Neural progenitor cell (in vitro differentiated cells): ENCODE measurements around the gene MAIP1. TPM values are rescaled to one million over a fixed set of nuclear protein-coding genes. Genes with fewer than 3 reads are reported as not detected.

Source experiments
- DNase-seq: peaks from one replicate; pipeline ENCODE4 v3.0.0-alpha.2; 2016; ENCODE audit warnings: low spot score
- H2AFZ ChIP-seq: fragments of 200-600 bp; sonication (generic); replicated peaks from 2 replicates; pipeline ENCODE4 v1.6.1; 2016; ENCODE audit warnings: antibody characterized with exemption
- H3F3A ChIP-seq: fragments of 200-600 bp; sonication (generic); 2 replicates; pipeline ENCODE4 v1.6.1; 2016; ENCODE audit warnings: antibody characterized with exemption, low read depth
- H3K27ac ChIP-seq: fragments of 200-600 bp; sonication (generic); 2 replicates; pipeline ENCODE4 v1.5.1; 2016; ENCODE audit warnings: mild to moderate bottlenecking
- H3K27me3 ChIP-seq: fragments of 200-600 bp; sonication (generic); 2 replicates; pipeline ENCODE4 v1.6.1; 2016; ENCODE audit warnings: mild to moderate bottlenecking, moderate library complexity
- H3K36me3 ChIP-seq: fragments of 200-600 bp; sonication (generic); 2 replicates; pipeline ENCODE4 v1.5.1; 2016
- H3K4me1 ChIP-seq: fragments of 200-600 bp; sonication (generic); 2 replicates; pipeline ENCODE4 v1.6.1; 2016; ENCODE audit warnings: mixed run types
- H3K4me2 ChIP-seq: fragments of 200-600 bp; sonication (generic); 2 replicates; pipeline ENCODE4 v1.6.1; 2016
- H3K4me3 ChIP-seq: fragments of 200-600 bp; sonication (generic); 2 replicates; pipeline ENCODE4 v1.5.1; 2016
- H3K79me2 ChIP-seq: fragments of 200-600 bp; sonication (generic); 2 replicates; pipeline ENCODE4 v1.6.1; 2016; ENCODE audit warnings: low read depth
- H3K9ac ChIP-seq: fragments of 200-600 bp; sonication (generic); 2 replicates; pipeline ENCODE4 v1.6.1; 2016
- H3K9me3 ChIP-seq: fragments of 200-600 bp; sonication (generic); 2 replicates; pipeline ENCODE4 v1.5.1; 2016; ENCODE audit warnings: low read depth
- H4K20me1 ChIP-seq: fragments of 200-600 bp; sonication (generic); 2 replicates; pipeline ENCODE4 v1.6.1; 2016; ENCODE audit warnings: low read depth
- H3K27ac Mint-ChIP-seq: 3 replicates; pipeline ENCODE4 v1.8.0; 2021; ENCODE audit warnings: mixed read lengths
- H3K27me3 Mint-ChIP-seq: 2 replicates; pipeline ENCODE4 v1.8.0; 2022; ENCODE audit warnings: low read depth, mild to moderate bottlenecking, inconsistent platforms, moderate library complexity, mixed read lengths; ENCODE audit not compliant: insufficient read depth
- H3K36me3 Mint-ChIP-seq: 3 replicates; pipeline ENCODE4 v1.8.0; 2021; ENCODE audit warnings: mixed read lengths
- H3K4me1 Mint-ChIP-seq: 3 replicates; pipeline ENCODE4 v1.8.0; 2021; ENCODE audit warnings: mixed read lengths
- H3K4me3 Mint-ChIP-seq: 3 replicates; pipeline ENCODE4 v1.8.0; 2021; ENCODE audit warnings: mild to moderate bottlenecking, moderate library complexity, mixed read lengths
- H3K9me3 Mint-ChIP-seq: 3 replicates; pipeline ENCODE4 v1.8.0; 2020; ENCODE audit warnings: mixed read lengths
- CTCF ChIP-seq: fragments of 200-600 bp; sonication (generic); IDR thresholded peaks from 2 replicates; pipeline ENCODE4 v1.5.1; 2017; ENCODE audit warnings: antibody characterized with exemption, mild to moderate bottlenecking
- EZH2 ChIP-seq: fragments of 200-600 bp; sonication (generic); IDR thresholded peaks from 2 replicates; pipeline ENCODE4 v1.6.1; 2017; ENCODE audit warnings: antibody characterized with exemption, mild to moderate bottlenecking, moderate library complexity
- EZH2phosphoT487 ChIP-seq: fragments of 200-600 bp; sonication (generic); IDR thresholded peaks from 2 replicates; pipeline ENCODE4 v1.6.1; 2017; ENCODE audit warnings: antibody characterized with exemption
- total RNA-seq: library from RNA; depleted of rRNA; stranded (reverse); fragments of >200 nt; gene quantifications from 2 replicates; pipeline ENCODE4 v1.2.3, GENCODE V29; 2015; ENCODE audit warnings: low replicate concordance

The MAIP1 gene
- total RNA-seq, 1 donor from 2014 or later = 14.0 TPM

GRCh38 chr2:199940373-199940772, 15.0 kb upstream of the MAIP1 start:
- Histone ChIP-seq H3F3A (no peaks in the 10 kb centered on the region), H3K4me3 (no peak overlapping the region), H3K27me3 (no peaks in the 10 kb centered on the region), H3K27ac (no peak overlapping the region), H4K20me1 (no peaks in the 10 kb centered on the region), H3K4me1 (no peaks in the 10 kb centered on the region), H2AFZ (no peak overlapping the region), H3K79me2 (peaks cover 26% of the 10 kb centered on the region), H3K9me3 (no peaks in the 10 kb centered on the region), H3K9ac (no peak overlapping the region), H3K4me2 (no peak overlapping the region), H3K36me3 (peaks cover 12% of the 10 kb centered on the region)
- Mint-ChIP-seq H3K9me3 (no peaks in the 10 kb centered on the region), H3K4me1 (no peaks in the 10 kb centered on the region), H3K4me3 (no peak overlapping the region), H3K36me3 (peaks cover 18% of the 10 kb centered on the region), H3K27me3 (no peaks in the 10 kb centered on the region), H3K27ac (no peak overlapping the region)
- TF ChIP-seq EZH2 (no peak), EZH2phosphoT487 (no peak), CTCF (peak; percentile 45)
- DNase-seq = peak; percentile 4

- H3K4me1 Mint-ChIP-seq = no peaks in the 10 kb centered on the region
- Histone ChIP-seq H3K27me3 (no peaks in the 10 kb centered on the region), H3K9ac (no peak overlapping the region), H3K27ac (no peak overlapping the region), H3K36me3 (peaks cover 15% of the 10 kb centered on the region), H3K4me1 (no peaks in the 10 kb centered on the region), H4K20me1 (no peaks in the 10 kb centered on the region), H2AFZ (no peak overlapping the region), H3K4me2 (no peak overlapping the region), H3K4me3 (no peak overlapping the region), H3F3A (no peaks in the 10 kb centered on the region), H3K9me3 (no peaks in the 10 kb centered on the region), H3K79me2 (peaks cover 31% of the 10 kb centered on the region)
- H3K36me3 Mint-ChIP-seq = peaks cover 16% of the 10 kb centered on the region
- TF ChIP-seq EZH2phosphoT487 (no peak), CTCF (no peak), EZH2 (no peak)
- no peak overlapping the region for H3K27ac Mint-ChIP-seq
- H3K4me3 Mint-ChIP-seq = no peak overlapping the region
- DNase-seq = no peak
- H3K27me3 Mint-ChIP-seq = no peaks in the 10 kb centered on the region
- H3K9me3 Mint-ChIP-seq = no peaks in the 10 kb centered on the region
Observed at GRCh38 chr2:199943373-199943772, 12.0 kb upstream of the MAIP1 start.

GRCh38 chr2:199946196-199946595, 9.2 kb upstream of the MAIP1 start:
- Mint-ChIP-seq H3K36me3 (peaks cover 12% of the 10 kb centered on the region), H3K9me3 (no peaks in the 10 kb centered on the region), H3K4me3 (no peak overlapping the region), H3K4me1 (no peaks in the 10 kb centered on the region), H3K27ac (no peak overlapping the region), H3K27me3 (no peaks in the 10 kb centered on the region)
- no peaks in the 10 kb centered on the region for H3K4me1 ChIP-seq
- H3K4me3 ChIP-seq = no peak overlapping the region
- H3K36me3 ChIP-seq = peaks cover 11% of the 10 kb centered on the region
- peaks cover 1% of the 10 kb centered on the region for H4K20me1 ChIP-seq
- H3K9me3 ChIP-seq = no peaks in the 10 kb centered on the region
- H3F3A ChIP-seq = no peaks in the 10 kb centered on the region
- H2AFZ ChIP-seq = no peak overlapping the region
- no peak overlapping the region for H3K9ac ChIP-seq
- peaks cover 56% of the 10 kb centered on the region for H3K79me2 ChIP-seq
- TF ChIP-seq CTCF (no peak), EZH2phosphoT487 (no peak), EZH2 (no peak)
- H3K27me3 ChIP-seq = no peaks in the 10 kb centered on the region
- no peak overlapping the region for H3K27ac ChIP-seq
- no peak for DNase-seq
- H3K4me2 ChIP-seq = no peak overlapping the region
